SU-DHL-6 (cell line): ENCODE measurements around the gene PRDM16.
"Not testable (repeated sequence)": the region's sequence is repeated elsewhere in the genome, so short reads cannot be mapped to it uniquely, and the experiment has no call there.

ENCODE experiments used
- CTCF ChIP-seq: fragments of 200-600 bp; sonication (generic); IDR thresholded peaks from one replicate; pipeline ENCODE4 v1.5.1; 2017; ENCODE audit warnings: antibody characterized with exemption, mild to moderate bottlenecking, low read length, moderate library complexity; ENCODE audit not compliant: insufficient read depth, poor library complexity, severe bottlenecking
- EZH2phosphoT487 ChIP-seq: fragments of 200-600 bp; sonication (generic), shearing (Covaris generic); conservative IDR thresholded peaks from 2 replicates; pipeline ENCODE4 v1.6.1; 2018; ENCODE audit warnings: mild to moderate bottlenecking, antibody characterized with exemption, low read length, moderate library complexity, mixed read lengths

- not testable (repeated sequence) for TF ChIP-seq CTCF, EZH2phosphoT487
Measured at GRCh38 chr1:3165189-3165588, 96.2 kb downstream of the PRDM16 start.
